ENCODE measurements around the gene SLC9A6.
"Not testable (repeated sequence)": the region's sequence is repeated elsewhere in the genome, so short reads cannot be mapped to it uniquely, and the experiment has no call there.

The SLC9A6 gene

GRCh38 chrX:136045008-136045407 lies 59.8 kb downstream of the SLC9A6 start:
- H3K27ac Mint-ChIP-seq = no peak overlapping the region
- no peaks in the 10 kb centered on the region for H3K9me3 Mint-ChIP-seq
- H3K4me1 Mint-ChIP-seq = no peaks in the 10 kb centered on the region
- H3K36me3 Mint-ChIP-seq = peaks cover 13% of the 10 kb centered on the region
- no peak overlapping the region for H3K4me3 Mint-ChIP-seq
- no peak for DNase-seq (ENCODE audit: low spot score in 2 of 2)
- ATAC-seq = no peak

- Mint-ChIP-seq H3K4me1 (no peaks in the 10 kb centered on the region), H3K36me3 (peaks cover 9% of the 10 kb centered on the region), H3K9me3 (no peaks in the 10 kb centered on the region), H3K27ac (no peak overlapping the region), H3K4me3 (no peak overlapping the region)
- no peak for DNase-seq (ENCODE audit: low spot score in 2 of 2)
- no peak for ATAC-seq
These were observed 61.2 kb downstream of the SLC9A6 start for GRCh38 chrX:136046295-136047015.

- Mint-ChIP-seq H3K36me3 (peaks cover 9% of the 10 kb centered on the region), H3K27ac (no peak overlapping the region), H3K4me3 (no peak overlapping the region), H3K9me3 (no peaks in the 10 kb centered on the region), H3K4me1 (no peaks in the 10 kb centered on the region)
- DNase-seq (ENCODE audit: low spot score in 2 of 2) (no peak), ATAC-seq (no peak)
These were observed 61.9 kb downstream of the SLC9A6 start for GRCh38 chrX:136047016-136047642.

GRCh38 chrX:136047969-136048368 lies 62.7 kb downstream of the SLC9A6 start:
- no peaks in the 10 kb centered on the region for H3K4me1 Mint-ChIP-seq
- no peaks in the 10 kb centered on the region for H3K9me3 Mint-ChIP-seq
- DNase-seq (ENCODE audit: low spot score in 2 of 2) (no peak), ATAC-seq (no peak)
- no peak overlapping the region for H3K4me3 Mint-ChIP-seq
- H3K27ac Mint-ChIP-seq = no peak overlapping the region
- H3K36me3 Mint-ChIP-seq = peaks cover 9% of the 10 kb centered on the region

- DNase-seq (ENCODE audit: low spot score in 2 of 2) (no peak), ATAC-seq (no peak)
- peaks cover 9% of the 10 kb centered on the region for H3K36me3 Mint-ChIP-seq
- H3K4me1 Mint-ChIP-seq = no peaks in the 10 kb centered on the region
- no peak overlapping the region for H3K4me3 Mint-ChIP-seq
- no peak overlapping the region for H3K27ac Mint-ChIP-seq
- no peaks in the 10 kb centered on the region for H3K9me3 Mint-ChIP-seq
These were observed 63.2 kb downstream of the SLC9A6 start for GRCh38 chrX:136048446-136048845.

GRCh38 chrX:136049608-136050007 lies 64.4 kb downstream of the SLC9A6 start:
- no peak for DNase-seq (ENCODE audit: low spot score in 2 of 2)
- no peak for ATAC-seq
- H3K4me1 Mint-ChIP-seq = no peaks in the 10 kb centered on the region
- no peak overlapping the region for H3K4me3 Mint-ChIP-seq
- no peaks in the 10 kb centered on the region for H3K9me3 Mint-ChIP-seq
- peaks cover 9% of the 10 kb centered on the region for H3K36me3 Mint-ChIP-seq
- no peak overlapping the region for H3K27ac Mint-ChIP-seq

GRCh38 chrX:136050875-136051274 lies 65.6 kb downstream of the SLC9A6 start:
- not testable (repeated sequence) for H3K4me3 Mint-ChIP-seq; H3K4me1 Mint-ChIP-seq; H3K9me3 Mint-ChIP-seq; H3K27ac Mint-ChIP-seq; H3K36me3 Mint-ChIP-seq; ATAC-seq; DNase-seq (ENCODE audit: low spot score in 2 of 2)

- no peaks in the 10 kb centered on the region for H3K9me3 Mint-ChIP-seq
- H3K36me3 Mint-ChIP-seq = no peaks in the 10 kb centered on the region
- ATAC-seq = no peak
- no peak overlapping the region for H3K4me3 Mint-ChIP-seq
- no peak for DNase-seq (ENCODE audit: low spot score in 2 of 2)
- H3K4me1 Mint-ChIP-seq = peaks cover 4% of the 10 kb centered on the region
- H3K27ac Mint-ChIP-seq = no peak overlapping the region
These were observed 66.4 kb downstream of the SLC9A6 start for GRCh38 chrX:136051611-136052010.

GRCh38 chrX:136055651-136056221 lies 70.5 kb downstream of the SLC9A6 start:
- DNase-seq (ENCODE audit: low spot score in 2 of 2) = no peak
- H3K4me3 Mint-ChIP-seq = no peak overlapping the region
- H3K9me3 Mint-ChIP-seq = no peaks in the 10 kb centered on the region
- no peak overlapping the region for H3K27ac Mint-ChIP-seq
- ATAC-seq = no peak
- peaks cover 5% of the 10 kb centered on the region for H3K4me1 Mint-ChIP-seq
- no peaks in the 10 kb centered on the region for H3K36me3 Mint-ChIP-seq

GRCh38 chrX:136057567-136057966 lies 72.3 kb downstream of the SLC9A6 start:
- DNase-seq (ENCODE audit: low spot score in 2 of 2) = no peak
- Mint-ChIP-seq H3K36me3 (no peaks in the 10 kb centered on the region), H3K9me3 (no peaks in the 10 kb centered on the region), H3K27ac (no peak overlapping the region), H3K4me1 (peaks cover 5% of the 10 kb centered on the region), H3K4me3 (no peak overlapping the region)
- no peak for ATAC-seq

GRCh38 chrX:136059350-136059749 lies 74.1 kb downstream of the SLC9A6 start:
- no peak overlapping the region for H3K4me3 Mint-ChIP-seq
- DNase-seq (ENCODE audit: low spot score in 2 of 2) (no peak), ATAC-seq (no peak)
- H3K27ac Mint-ChIP-seq = no peak overlapping the region
- H3K9me3 Mint-ChIP-seq = no peaks in the 10 kb centered on the region
- H3K4me1 Mint-ChIP-seq = peaks cover 5% of the 10 kb centered on the region
- H3K36me3 Mint-ChIP-seq = no peaks in the 10 kb centered on the region

GRCh38 chrX:136061286-136061685 lies 76.1 kb downstream of the SLC9A6 start:
- no peak for ATAC-seq

GRCh38 chrX:136061696-136062095 lies 76.5 kb downstream of the SLC9A6 start:
- Mint-ChIP-seq H3K4me3 (no peak overlapping the region), H3K4me1 (peaks cover under 1% of the 10 kb centered on the region), H3K9me3 (no peaks in the 10 kb centered on the region), H3K36me3 (no peaks in the 10 kb centered on the region), H3K27ac (no peak overlapping the region)
- no peak for ATAC-seq
- no peak for DNase-seq (ENCODE audit: low spot score in 2 of 2)

More at GRCh38 chrX:136061286-136061685, 76.1 kb downstream of the SLC9A6 start:
- Mint-ChIP-seq H3K9me3 (no peaks in the 10 kb centered on the region), H3K4me3 (no peak overlapping the region), H3K36me3 (no peaks in the 10 kb centered on the region), H3K4me1 (peaks cover 5% of the 10 kb centered on the region), H3K27ac (no peak overlapping the region)
- no peak for DNase-seq (ENCODE audit: low spot score in 2 of 2)

- H3K27ac Mint-ChIP-seq = no peak overlapping the region
- no peaks in the 10 kb centered on the region for H3K4me1 Mint-ChIP-seq
- H3K4me3 Mint-ChIP-seq = no peak overlapping the region
- no peaks in the 10 kb centered on the region for H3K9me3 Mint-ChIP-seq
- no peak for DNase-seq (ENCODE audit: low spot score in 2 of 2)
- H3K36me3 Mint-ChIP-seq = no peaks in the 10 kb centered on the region
- no peak for ATAC-seq
These were observed 78.3 kb downstream of the SLC9A6 start for GRCh38 chrX:136063340-136064079.

GRCh38 chrX:136064661-136065043 lies 79.4 kb downstream of the SLC9A6 start:
- DNase-seq (ENCODE audit: low spot score in 2 of 2) (no peak), ATAC-seq (no peak)
- H3K4me1 Mint-ChIP-seq = no peaks in the 10 kb centered on the region
- no peaks in the 10 kb centered on the region for H3K36me3 Mint-ChIP-seq
- H3K4me3 Mint-ChIP-seq = no peak overlapping the region
- no peak overlapping the region for H3K27ac Mint-ChIP-seq
- no peaks in the 10 kb centered on the region for H3K9me3 Mint-ChIP-seq
